ENCODE measurements around the gene KCNQ5.

- TF ChIP-seq EZH2 (IDR thresholded peaks at IDR 0.05; ENCODE audit: borderline replicate concordance, low read length) (no peak), CTCF (IDR thresholded peaks at IDR 0.05; ENCODE audit: low read length) (no peak)
These were observed 355.2 kb downstream of the KCNQ5 start for GRCh38 chr6:72977114-72977513.
